ENCODE data around the gene GMIP.

GRCh38 chr19:19635313-19635702, 8.1 kb downstream of the GMIP start:
- TF ChIP-seq POLR2AphosphoS5 (IDR thresholded peaks at IDR 0.05; ENCODE audit: low read depth, low read length), result no peak
- no peak for TF ChIP-seq PAX5 (IDR thresholded peaks at IDR 0.05; ENCODE audit: insufficient read depth, low read length, severe bottlenecking)
- no peak for TF ChIP-seq POLR2A (IDR thresholded peaks at IDR 0.05; ENCODE audit: low read depth, low read length)
